ENCODE measurements around the gene NFX1. TPM values are rescaled to one million over a fixed set of nuclear protein-coding genes. Genes with fewer than 3 reads are reported as not detected.

The NFX1 gene
- total RNA-seq, 1 donor from 2014 or later, result 14.2 TPM

DNA sequence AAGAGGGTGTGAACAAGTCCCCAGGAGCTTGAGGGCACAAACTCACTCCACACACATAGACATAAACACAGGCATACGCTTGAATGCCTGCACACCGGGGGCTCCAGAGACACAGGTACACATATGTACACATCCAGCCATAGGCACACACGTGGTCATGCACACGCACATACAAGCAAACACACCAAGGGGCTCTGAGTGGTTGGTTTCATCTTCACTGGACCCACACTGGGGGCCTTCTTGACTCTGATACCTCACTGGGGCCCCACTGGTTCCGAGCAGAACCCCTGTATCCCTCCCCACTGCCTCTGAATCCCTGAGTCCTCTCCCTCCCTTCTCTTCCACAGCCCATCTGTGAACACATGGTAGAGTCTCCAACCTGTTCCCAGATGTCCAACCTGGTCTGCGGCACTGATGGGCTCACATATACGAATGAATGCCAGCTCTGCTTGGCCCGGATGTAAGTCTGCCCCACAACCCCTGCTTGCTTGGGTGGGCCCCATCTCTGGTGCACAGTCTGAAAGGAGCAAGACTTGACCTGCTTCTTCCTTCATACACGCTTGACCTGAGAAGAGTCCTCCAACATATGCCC is 44.0 kb upstream of the NFX1 start:
- intact Hi-C loops (cut with DNase I), result no loop called here
- TF ChIP-seq, protein P1, sequence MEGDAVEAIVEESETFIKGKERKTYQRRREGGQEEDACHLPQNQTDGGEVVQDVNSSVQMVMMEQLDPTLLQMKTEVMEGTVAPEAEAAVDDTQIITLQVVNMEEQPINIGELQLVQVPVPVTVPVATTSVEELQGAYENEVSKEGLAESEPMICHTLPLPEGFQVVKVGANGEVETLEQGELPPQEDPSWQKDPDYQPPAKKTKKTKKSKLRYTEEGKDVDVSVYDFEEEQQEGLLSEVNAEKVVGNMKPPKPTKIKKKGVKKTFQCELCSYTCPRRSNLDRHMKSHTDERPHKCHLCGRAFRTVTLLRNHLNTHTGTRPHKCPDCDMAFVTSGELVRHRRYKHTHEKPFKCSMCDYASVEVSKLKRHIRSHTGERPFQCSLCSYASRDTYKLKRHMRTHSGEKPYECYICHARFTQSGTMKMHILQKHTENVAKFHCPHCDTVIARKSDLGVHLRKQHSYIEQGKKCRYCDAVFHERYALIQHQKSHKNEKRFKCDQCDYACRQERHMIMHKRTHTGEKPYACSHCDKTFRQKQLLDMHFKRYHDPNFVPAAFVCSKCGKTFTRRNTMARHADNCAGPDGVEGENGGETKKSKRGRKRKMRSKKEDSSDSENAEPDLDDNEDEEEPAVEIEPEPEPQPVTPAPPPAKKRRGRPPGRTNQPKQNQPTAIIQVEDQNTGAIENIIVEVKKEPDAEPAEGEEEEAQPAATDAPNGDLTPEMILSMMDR (IDR thresholded peaks at IDR 0.05), result no peak

DNA sequence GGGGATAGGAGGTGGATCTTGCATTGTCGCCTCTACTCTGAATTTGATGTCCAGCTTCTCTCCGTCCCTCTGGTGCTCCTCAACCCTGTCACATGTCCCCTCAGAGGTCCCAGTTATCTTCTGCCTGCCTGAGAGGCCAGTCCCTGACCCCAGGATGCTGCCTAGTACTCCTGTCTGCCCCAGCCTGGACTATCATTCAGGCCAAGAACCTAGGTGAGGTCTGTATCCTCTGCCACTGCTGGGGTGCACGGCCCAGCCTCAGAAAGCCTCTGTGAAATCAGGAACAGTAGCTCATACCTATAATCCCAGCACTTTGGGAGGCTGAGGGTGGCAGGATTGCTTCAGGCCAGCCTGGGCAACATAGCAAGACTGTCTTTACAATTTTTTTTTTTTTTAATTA is 41.7 kb upstream of the NFX1 start:
- peak in 1 of 2 donors; percentile 52 for DNase-seq (ENCODE audit: low spot score in 2 of 2)
- Histone ChIP-seq H3K27me3 (no peaks in the 10 kb centered on the region), H3K9me3 (no peaks in the 10 kb centered on the region), H3K4me1 (no peaks in the 10 kb centered on the region), H3K4me3 (no peak overlapping the region), H3K27ac (no peak overlapping the region), H3K36me3 (peaks cover 5 to 19% of the 10 kb centered on the region in 2 donors)
- TF ChIP-seq, protein P1 (IDR thresholded peaks at IDR 0.05), result no peak
- intact Hi-C loops (cut with DNase I), result no loop called here

More for the DNA sequence above, 44.0 kb upstream of the NFX1 start:
- H3K4me1 ChIP-seq, result no peaks in the 10 kb centered on the region
- DNase-seq (ENCODE audit: low spot score in 2 of 2), result peak in 1 of 2 donors; percentile 33
- no peak overlapping the region for H3K27ac ChIP-seq
- no peak overlapping the region for H3K4me3 ChIP-seq
- H3K9me3 ChIP-seq, result no peaks in the 10 kb centered on the region
- peaks cover 0 to 4% of the 10 kb centered on the region in 2 donors for H3K36me3 ChIP-seq
- H3K27me3 ChIP-seq, result no peaks in the 10 kb centered on the region

DNA sequence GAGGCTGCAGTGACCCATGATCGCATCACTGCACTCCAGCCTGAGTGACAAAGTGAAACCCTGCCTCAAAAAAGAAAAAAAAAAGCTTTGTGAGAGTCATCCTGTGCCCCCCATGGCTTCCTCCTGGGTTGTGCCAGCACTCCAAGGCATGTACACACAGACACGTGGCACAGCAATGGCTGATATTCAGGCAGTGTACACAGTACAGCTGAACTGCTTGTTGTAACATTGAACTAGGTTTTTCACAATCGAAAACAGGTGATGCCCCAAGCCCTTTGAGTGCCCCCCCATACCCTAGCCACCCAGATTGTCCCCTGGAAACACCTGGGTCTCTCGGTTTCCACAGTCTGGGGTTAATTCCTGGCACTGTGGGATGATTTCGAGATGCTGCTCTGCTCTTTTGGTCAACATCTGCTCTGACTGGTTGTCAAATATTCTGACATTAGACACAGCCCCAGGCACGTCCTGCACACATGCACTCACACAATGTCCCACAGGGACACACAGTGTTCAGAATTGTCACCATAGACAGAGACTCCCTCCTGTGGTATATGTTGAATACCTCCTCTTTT is 41.1 kb upstream of the NFX1 start:
- Histone ChIP-seq H3K27me3 (no peaks in the 10 kb centered on the region), H3K36me3 (peaks cover 7 to 25% of the 10 kb centered on the region in 2 donors), H3K4me3 (no peak overlapping the region), H3K27ac (no peak overlapping the region), H3K4me1 (no peaks in the 10 kb centered on the region), H3K9me3 (no peaks in the 10 kb centered on the region)
- peak in 1 of 2 donors; percentile 13 for DNase-seq (ENCODE audit: low spot score in 2 of 2)
- TF ChIP-seq, protein P1 (IDR thresholded peaks at IDR 0.05), result no peak
- intact Hi-C loops (cut with DNase I), result no loop called here

DNA sequence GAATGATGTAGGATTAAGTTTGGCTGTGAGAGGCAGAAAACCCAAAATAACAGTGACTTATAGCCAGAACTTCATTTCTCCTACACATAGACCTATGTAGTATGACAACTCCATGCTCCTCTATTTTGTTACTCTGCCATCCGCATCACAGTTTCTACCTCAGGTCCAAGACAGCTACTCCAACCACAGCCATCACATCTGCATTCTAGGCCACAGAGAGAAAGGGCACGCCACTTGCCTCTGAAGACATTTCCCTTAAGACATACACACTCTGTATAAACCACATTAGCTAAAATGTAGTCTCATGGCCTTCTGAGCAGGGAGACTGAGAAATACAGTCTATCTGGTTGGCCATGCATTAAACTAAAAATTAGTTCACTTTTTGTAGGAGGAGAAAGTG is 40.3 kb upstream of the NFX1 start:
- no peak overlapping the region for H3K4me3 ChIP-seq
- peak in 1 of 2 donors; percentile 9 for DNase-seq (ENCODE audit: low spot score in 2 of 2)
- peaks cover 15 to 33% of the 10 kb centered on the region in 2 donors for H3K36me3 ChIP-seq
- H3K27me3 ChIP-seq, result no peaks in the 10 kb centered on the region
- H3K27ac ChIP-seq, result no peak overlapping the region
- intact Hi-C loops (cut with DNase I), result no loop called here
- no peaks in the 10 kb centered on the region for H3K4me1 ChIP-seq
- TF ChIP-seq, protein P1 (IDR thresholded peaks at IDR 0.05), result no peak
- no peaks in the 10 kb centered on the region for H3K9me3 ChIP-seq

DNA sequence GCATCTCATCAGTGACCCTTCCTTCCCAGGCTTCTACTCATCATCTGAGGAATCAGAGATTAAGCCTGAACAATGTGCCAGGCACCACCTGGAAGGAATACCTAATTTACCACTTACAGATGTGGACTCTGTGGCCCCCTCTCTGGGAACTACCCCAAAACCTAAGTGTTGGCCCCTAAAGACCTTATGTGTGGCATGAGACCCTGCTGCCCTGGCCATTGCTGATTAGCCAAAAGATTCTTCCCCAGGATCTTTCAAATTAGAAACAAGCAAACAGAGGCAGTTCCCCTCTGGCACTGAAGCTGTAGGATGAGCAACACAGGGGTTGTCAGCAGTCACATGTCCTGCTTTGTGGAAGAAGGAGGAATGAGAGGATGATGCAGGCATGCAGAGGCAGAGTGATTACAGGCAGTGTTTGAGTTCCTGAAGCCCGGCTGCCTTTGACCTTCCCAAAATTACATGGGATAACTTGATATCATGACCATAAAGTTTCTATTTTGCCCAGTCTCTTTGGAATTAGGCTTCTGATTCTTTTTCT is 39.8 kb upstream of the NFX1 start:
- Histone ChIP-seq H3K36me3 (peaks cover 20 to 39% of the 10 kb centered on the region in 2 donors), H3K4me1 (no peaks in the 10 kb centered on the region), H3K27me3 (no peaks in the 10 kb centered on the region), H3K9me3 (no peaks in the 10 kb centered on the region), H3K27ac (no peak overlapping the region), H3K4me3 (no peak overlapping the region)
- TF ChIP-seq, protein P1 (IDR thresholded peaks at IDR 0.05), result no peak
- DNase-seq (ENCODE audit: low spot score in 2 of 2), result peak in 1 of 2 donors; percentile 55
- intact Hi-C loops (cut with DNase I), result no loop called here

Data from ascending aorta (tissue), 2 donors.